Panc1 (cell line): Measurements from ENCODE around the gene CHPF2. TPM values are rescaled to one million over a fixed set of nuclear protein-coding genes. Genes with fewer than 3 reads are reported as not detected.

ENCODE experiments used
- ATAC-seq: fragments of 200-7000 bp; cut with Tn5 transposase; 2 replicates; pipeline ENCODE4 v1.9.1; 2020; ENCODE audit warnings: mild to moderate bottlenecking, moderate library complexity
- BruUV-seq: library from RNA; stranded (reverse); fragments of 400-500 nt; replicated peaks from 2 replicates; lab custom pipeline; 2021; lab: Mats Ljungman, UMichigan
- CTCF ChIA-PET: fragments of 300-600 bp; sonication (Branson Sonifier 250); formaldehyde crosslinking; loops from one replicate; lab custom pipeline; 2022; ENCODE audit warnings: antibody characterized with exemption; lab: Charles Lee
- POLR2A ChIA-PET: fragments of 300-600 bp; sonication (Branson Sonifier 250); formaldehyde crosslinking; loops from one replicate; lab custom pipeline; 2022; ENCODE audit warnings: antibody characterized with exemption; lab: Charles Lee
- DNase-seq: peaks from one replicate; pipeline ENCODE4 v3.0.0-alpha.2; 2010; ENCODE audit warnings: low read depth, low spot score
- H3K27ac ChIP-seq: 2 replicates; pipeline ENCODE4 v1.5.1; 2011; ENCODE audit warnings: mild to moderate bottlenecking, low read length, inconsistent platforms
- H3K27me3 ChIP-seq: fragments of 200-500 bp; sonication (Bioruptor generic); 2 replicates; pipeline ENCODE4 v1.6.0; 2014; ENCODE audit warnings: low read length, inconsistent platforms; ENCODE audit not compliant: control insufficient read depth, insufficient read depth
- H3K36me3 ChIP-seq: fragments of 200-500 bp; sonication (Bioruptor generic); 2 replicates; pipeline ENCODE4 v1.5.1; 2014; ENCODE audit warnings: inconsistent platforms, mild to moderate bottlenecking, low read length, moderate library complexity; ENCODE audit not compliant: control insufficient read depth, insufficient read depth
- H3K4me1 ChIP-seq: 2 replicates; pipeline ENCODE4 v1.5.1; 2011; ENCODE audit warnings: inconsistent platforms, mild to moderate bottlenecking, low read length, moderate library complexity; ENCODE audit not compliant: control insufficient read depth, insufficient read depth
- H3K4me3 ChIP-seq, 2 experiments: 2 replicates each; pipeline ENCODE4 v1.5.1; 2011 to 2012; ENCODE audit warnings: low read depth in 2 of 2, low read length in 2 of 2, mild to moderate bottlenecking in 2 of 2, inconsistent platforms in 1 of 2, moderate library complexity in 1 of 2
- H3K9me3 ChIP-seq: fragments of 200-500 bp; sonication (Bioruptor generic); 2 replicates; pipeline ENCODE4 v1.5.1; 2014; ENCODE audit warnings: low read depth, mild to moderate bottlenecking, inconsistent platforms, low read length, moderate library complexity; ENCODE audit not compliant: control insufficient read depth, insufficient read depth
- POLR2AphosphoS5 ChIP-seq: IDR thresholded peaks from 2 replicates; pipeline ENCODE4 v1.6.1; 2012; ENCODE audit warnings: mild to moderate bottlenecking, low read depth, low read length, moderate library complexity
- SIN3A ChIP-seq: IDR thresholded peaks from 2 replicates; pipeline ENCODE4 v1.6.1; 2012; ENCODE audit warnings: low read depth, mild to moderate bottlenecking, low read length, moderate library complexity, borderline replicate concordance; ENCODE audit not compliant: insufficient read depth
- TCF7L2 ChIP-seq: IDR thresholded peaks from 2 replicates; pipeline ENCODE4 v1.6.1; 2011; ENCODE audit warnings: mild to moderate bottlenecking, low read depth, low read length, inconsistent platforms
- in situ Hi-C: cut with HindIII; loops from 2 replicates; pipeline ENCODE4 v1.10.0; 2016; ENCODE audit warnings: low sequenced_read_pairs, low pct_unique_long_range_greater_than_20kb
- intact Hi-C: fragments of 100-400 bp; cut with micrococcal nuclease; formaldehyde crosslinking; loops from one replicate; pipeline ENCODE4 v1.10.0; 2022; ENCODE audit not compliant: unreplicated experiment
- total RNA-seq: library from RNA; stranded (reverse); gene quantifications from one replicate; pipeline ENCODE4 v1.2.1, GENCODE V29; 2021; ENCODE audit not compliant: unreplicated experiment
- TF ChIP-seq, protein P1 (sequence below): fragments of 450-650 bp; IDR thresholded peaks from 2 replicates; pipeline ENCODE4 v1.5.1; 2017; ENCODE audit warnings: mild to moderate bottlenecking
- TF ChIP-seq, protein P2 (sequence below), 2 experiments: IDR thresholded peaks; 2 replicates each; pipeline ENCODE4 v1.6.1; 2011 to 2012; ENCODE audit warnings: low read depth in 2 of 2, control low read depth in 1 of 2, low read length in 1 of 2, mild to moderate bottlenecking in 1 of 2, moderate library complexity in 1 of 2; ENCODE audit not compliant: insufficient read depth in 1 of 2

The CHPF2 gene
- total RNA-seq, 1 experiment from 2014 or later = 44.9 TPM

GRCh38 chr7:151276666-151277590, 44.6 kb downstream of the CHPF2 start:
- peak overlapping the region; percentile 38 to 40 for H3K4me3 ChIP-seq
- no TSS peak for BruUV-seq
- H3K27ac ChIP-seq = no peak overlapping the region
- intact Hi-C loops = no loop called here
- ChIA-PET POLR2A (interaction anchor here (0.5 to 0.6 kb wide), 2 partner anchors 9 to 53 kb away, joined by 3 to 9 read pairs; no protein-coding TSS in a partner anchor), CTCF (interaction anchor here (0.7 kb wide), 1 partner anchor 31 kb away, joined by 3 read pairs; no protein-coding TSS in a partner anchor)
- ATAC-seq (peak; percentile 91), DNase-seq (no peak)
- H3K36me3 ChIP-seq = no peaks in the 10 kb centered on the region
- no peaks in the 10 kb centered on the region for H3K27me3 ChIP-seq
- peaks cover 5% of the 10 kb centered on the region; the same call in 1 of the 2 replicates for H3K4me1 ChIP-seq
- in situ Hi-C loops = no loop called here
- TF ChIP-seq, protein P1, sequence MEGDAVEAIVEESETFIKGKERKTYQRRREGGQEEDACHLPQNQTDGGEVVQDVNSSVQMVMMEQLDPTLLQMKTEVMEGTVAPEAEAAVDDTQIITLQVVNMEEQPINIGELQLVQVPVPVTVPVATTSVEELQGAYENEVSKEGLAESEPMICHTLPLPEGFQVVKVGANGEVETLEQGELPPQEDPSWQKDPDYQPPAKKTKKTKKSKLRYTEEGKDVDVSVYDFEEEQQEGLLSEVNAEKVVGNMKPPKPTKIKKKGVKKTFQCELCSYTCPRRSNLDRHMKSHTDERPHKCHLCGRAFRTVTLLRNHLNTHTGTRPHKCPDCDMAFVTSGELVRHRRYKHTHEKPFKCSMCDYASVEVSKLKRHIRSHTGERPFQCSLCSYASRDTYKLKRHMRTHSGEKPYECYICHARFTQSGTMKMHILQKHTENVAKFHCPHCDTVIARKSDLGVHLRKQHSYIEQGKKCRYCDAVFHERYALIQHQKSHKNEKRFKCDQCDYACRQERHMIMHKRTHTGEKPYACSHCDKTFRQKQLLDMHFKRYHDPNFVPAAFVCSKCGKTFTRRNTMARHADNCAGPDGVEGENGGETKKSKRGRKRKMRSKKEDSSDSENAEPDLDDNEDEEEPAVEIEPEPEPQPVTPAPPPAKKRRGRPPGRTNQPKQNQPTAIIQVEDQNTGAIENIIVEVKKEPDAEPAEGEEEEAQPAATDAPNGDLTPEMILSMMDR = no peak
- no peak for TF ChIP-seq SIN3A
- TF ChIP-seq TCF7L2 = no peak
- no peaks in the 10 kb centered on the region for H3K9me3 ChIP-seq

DNA sequence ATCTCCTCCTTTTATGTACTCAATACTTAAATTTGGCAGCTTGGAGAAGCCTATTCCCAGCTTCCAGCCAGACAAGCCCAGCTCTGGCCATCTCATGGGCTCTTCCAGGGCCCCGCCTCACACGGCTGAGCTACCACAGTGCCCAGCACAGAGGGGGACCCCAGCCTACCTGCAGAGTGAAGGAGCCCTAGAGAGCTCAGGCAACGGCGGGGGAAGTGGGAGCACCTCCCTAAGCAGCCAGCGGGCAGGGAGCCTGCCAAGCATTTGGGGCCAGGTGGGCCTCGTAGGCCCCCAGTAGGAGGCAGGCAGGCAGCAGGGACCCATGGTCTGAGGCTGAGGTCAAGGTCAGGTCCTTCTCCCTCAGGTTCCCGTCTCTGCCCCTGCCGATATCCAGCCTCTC, 45.3 kb downstream of the CHPF2 start:
- H3K4me1 ChIP-seq = peaks cover 5% of the 10 kb centered on the region; the same call in 1 of the 2 replicates
- DNase-seq = no peak
- in situ Hi-C loops (no loop called here), intact Hi-C loops (no loop called here)
- BruUV-seq = no TSS peak
- ChIA-PET POLR2A (no interaction called here), CTCF (interaction anchor here (0.7 kb wide), 1 partner anchor 32 kb away, joined by 3 read pairs; no protein-coding TSS in a partner anchor)
- TF ChIP-seq SIN3A (no peak), POLR2AphosphoS5 (no peak), TCF7L2 (no peak)
- TF ChIP-seq, protein P2, sequence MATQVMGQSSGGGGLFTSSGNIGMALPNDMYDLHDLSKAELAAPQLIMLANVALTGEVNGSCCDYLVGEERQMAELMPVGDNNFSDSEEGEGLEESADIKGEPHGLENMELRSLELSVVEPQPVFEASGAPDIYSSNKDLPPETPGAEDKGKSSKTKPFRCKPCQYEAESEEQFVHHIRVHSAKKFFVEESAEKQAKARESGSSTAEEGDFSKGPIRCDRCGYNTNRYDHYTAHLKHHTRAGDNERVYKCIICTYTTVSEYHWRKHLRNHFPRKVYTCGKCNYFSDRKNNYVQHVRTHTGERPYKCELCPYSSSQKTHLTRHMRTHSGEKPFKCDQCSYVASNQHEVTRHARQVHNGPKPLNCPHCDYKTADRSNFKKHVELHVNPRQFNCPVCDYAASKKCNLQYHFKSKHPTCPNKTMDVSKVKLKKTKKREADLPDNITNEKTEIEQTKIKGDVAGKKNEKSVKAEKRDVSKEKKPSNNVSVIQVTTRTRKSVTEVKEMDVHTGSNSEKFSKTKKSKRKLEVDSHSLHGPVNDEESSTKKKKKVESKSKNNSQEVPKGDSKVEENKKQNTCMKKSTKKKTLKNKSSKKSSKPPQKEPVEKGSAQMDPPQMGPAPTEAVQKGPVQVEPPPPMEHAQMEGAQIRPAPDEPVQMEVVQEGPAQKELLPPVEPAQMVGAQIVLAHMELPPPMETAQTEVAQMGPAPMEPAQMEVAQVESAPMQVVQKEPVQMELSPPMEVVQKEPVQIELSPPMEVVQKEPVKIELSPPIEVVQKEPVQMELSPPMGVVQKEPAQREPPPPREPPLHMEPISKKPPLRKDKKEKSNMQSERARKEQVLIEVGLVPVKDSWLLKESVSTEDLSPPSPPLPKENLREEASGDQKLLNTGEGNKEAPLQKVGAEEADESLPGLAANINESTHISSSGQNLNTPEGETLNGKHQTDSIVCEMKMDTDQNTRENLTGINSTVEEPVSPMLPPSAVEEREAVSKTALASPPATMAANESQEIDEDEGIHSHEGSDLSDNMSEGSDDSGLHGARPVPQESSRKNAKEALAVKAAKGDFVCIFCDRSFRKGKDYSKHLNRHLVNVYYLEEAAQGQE (IDR thresholded peaks at IDR 0.05; ENCODE audit: insufficient read depth in 1 of 2, low read depth in 2 of 2, low read length in 1 of 2) = no peak
- TF ChIP-seq, protein P1 = no peak
- H3K36me3 ChIP-seq = no peaks in the 10 kb centered on the region
- no peaks in the 10 kb centered on the region for H3K27me3 ChIP-seq
- H3K9me3 ChIP-seq = no peaks in the 10 kb centered on the region
- no peak overlapping the region for H3K27ac ChIP-seq
- no peak for ATAC-seq
- H3K4me3 ChIP-seq = no peak overlapping the region; a peak in 1 of 4 replicates
